Ascending aorta (tissue), 2 donors: ENCODE data around the gene MVB12B. TPM values are rescaled to one million over a fixed set of nuclear protein-coding genes. Genes with fewer than 3 reads are reported as not detected.
A peak's percentile ranks its signal among the peaks of the same experiment; 100 is the strongest.

ENCODE experiments used
- DNase-seq, 2 donors: peaks; one replicate each; pipeline ENCODE4 v3.0.0-alpha.2; 2019; ENCODE audit warnings: low spot score in 2 of 2
- H3K27ac ChIP-seq, 2 donors: fragments of 200-600 bp; sonication (generic); one replicate each; pipeline ENCODE4 v1.5.1; 2016 to 2017; ENCODE audit warnings: mild to moderate bottlenecking in 1 of 2
- H3K27me3 ChIP-seq: fragments of 200-600 bp; sonication (generic); one replicate; pipeline ENCODE4 v1.5.1; 2017
- H3K36me3 ChIP-seq, 2 donors: fragments of 200-600 bp; sonication (generic); one replicate each; pipeline ENCODE4 v1.5.1; 2016
- H3K4me1 ChIP-seq, 2 donors: fragments of 200-600 bp; sonication (generic); one replicate each; pipeline ENCODE4 v1.5.1; 2016 to 2017; ENCODE audit warnings: mild to moderate bottlenecking in 1 of 2
- H3K4me3 ChIP-seq, 2 donors: fragments of 200-600 bp; sonication (generic); one replicate each; pipeline ENCODE4 v1.5.1; 2016 to 2017; ENCODE audit warnings: mild to moderate bottlenecking in 1 of 2
- H3K9me3 ChIP-seq, 2 donors: fragments of 200-600 bp; sonication (generic); one replicate each; pipeline ENCODE4 v1.5.1; 2016
- intact Hi-C: fragments of 100-400 bp; cut with DNase I; formaldehyde crosslinking; loops from one replicate; pipeline ENCODE4 v1.15.1; 2023
- total RNA-seq: library from RNA; depleted of rRNA; stranded (reverse); fragments of >200 nt; gene quantifications from one replicate; pipeline ENCODE4 v1.1.0, GENCODE V29; 2016
- TF ChIP-seq, protein P1 (sequence below), 3 experiments: fragments of 200-600 bp in 2 of 3; fragments of 450-650 bp in 1 of 3; sonication (generic) in 2 of 3; IDR thresholded peaks; one replicate each; pipeline ENCODE4 v1.5.1; 2016 to 2019; ENCODE audit warnings: antibody characterized with exemption in 3 of 3, mild to moderate bottlenecking in 1 of 3, moderate library complexity in 1 of 3

The MVB12B gene
- total RNA-seq, 1 donor from 2014 or later, result 9.4 TPM

DNA sequence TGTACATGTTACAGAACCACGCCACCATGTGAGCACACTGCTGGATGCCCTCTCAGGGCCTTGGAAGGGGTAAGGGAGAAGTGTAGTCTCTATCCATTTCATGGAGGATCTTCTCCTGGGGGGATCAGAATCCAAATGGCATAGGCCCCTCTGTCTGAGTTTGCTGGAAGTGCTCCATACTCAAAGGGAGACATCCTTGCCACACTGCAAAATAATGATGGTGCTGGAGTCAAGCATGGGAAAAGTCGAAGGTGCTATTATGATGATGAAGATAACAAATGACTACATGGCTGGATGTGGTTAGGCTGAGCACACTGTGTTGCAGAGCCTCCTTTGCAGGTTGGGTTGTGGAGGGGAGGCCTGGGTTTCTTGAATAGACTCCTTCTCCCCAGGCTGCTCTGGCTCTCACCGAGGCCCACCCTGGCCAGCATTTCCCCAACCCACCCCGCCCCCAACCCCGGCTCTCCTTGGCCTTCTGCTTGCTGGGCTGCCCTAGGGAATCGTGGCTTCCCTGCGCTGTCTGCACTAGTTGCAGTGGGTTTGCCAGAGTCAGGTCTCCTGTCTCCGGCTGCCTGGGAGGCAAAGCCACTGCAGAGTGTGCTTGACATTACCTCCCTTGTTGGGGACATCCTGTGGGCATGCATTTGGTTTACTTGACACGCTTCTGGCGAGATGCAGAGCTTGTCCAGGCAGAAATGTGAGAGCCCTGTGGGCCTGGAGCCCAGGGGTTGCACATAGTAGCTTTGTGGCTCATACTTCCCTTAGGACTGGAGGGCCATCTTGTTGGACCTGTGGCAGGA, 3.0 kb downstream of the MVB12B start:
- Histone ChIP-seq H3K9me3 (peaks cover 0 to 4% of the 10 kb centered on the region in 2 donors), H3K27ac (no peak overlapping the region), H3K4me3 (no peak overlapping the region), H3K4me1 (peaks cover 5 to 6% of the 10 kb centered on the region in 2 donors), H3K27me3 (no peaks in the 10 kb centered on the region), H3K36me3 (no peaks in the 10 kb centered on the region)
- no peak for DNase-seq
- intact Hi-C loops, result loop anchor here (5.0 to 10.0 kb wide), 4 partner anchors 68 to 1387 kb away; partner anchors contain the start of genes GOLGA1 and ZBTB43
- TF ChIP-seq, protein P1, sequence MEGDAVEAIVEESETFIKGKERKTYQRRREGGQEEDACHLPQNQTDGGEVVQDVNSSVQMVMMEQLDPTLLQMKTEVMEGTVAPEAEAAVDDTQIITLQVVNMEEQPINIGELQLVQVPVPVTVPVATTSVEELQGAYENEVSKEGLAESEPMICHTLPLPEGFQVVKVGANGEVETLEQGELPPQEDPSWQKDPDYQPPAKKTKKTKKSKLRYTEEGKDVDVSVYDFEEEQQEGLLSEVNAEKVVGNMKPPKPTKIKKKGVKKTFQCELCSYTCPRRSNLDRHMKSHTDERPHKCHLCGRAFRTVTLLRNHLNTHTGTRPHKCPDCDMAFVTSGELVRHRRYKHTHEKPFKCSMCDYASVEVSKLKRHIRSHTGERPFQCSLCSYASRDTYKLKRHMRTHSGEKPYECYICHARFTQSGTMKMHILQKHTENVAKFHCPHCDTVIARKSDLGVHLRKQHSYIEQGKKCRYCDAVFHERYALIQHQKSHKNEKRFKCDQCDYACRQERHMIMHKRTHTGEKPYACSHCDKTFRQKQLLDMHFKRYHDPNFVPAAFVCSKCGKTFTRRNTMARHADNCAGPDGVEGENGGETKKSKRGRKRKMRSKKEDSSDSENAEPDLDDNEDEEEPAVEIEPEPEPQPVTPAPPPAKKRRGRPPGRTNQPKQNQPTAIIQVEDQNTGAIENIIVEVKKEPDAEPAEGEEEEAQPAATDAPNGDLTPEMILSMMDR (IDR thresholded peaks at IDR 0.05), result no peak

DNA sequence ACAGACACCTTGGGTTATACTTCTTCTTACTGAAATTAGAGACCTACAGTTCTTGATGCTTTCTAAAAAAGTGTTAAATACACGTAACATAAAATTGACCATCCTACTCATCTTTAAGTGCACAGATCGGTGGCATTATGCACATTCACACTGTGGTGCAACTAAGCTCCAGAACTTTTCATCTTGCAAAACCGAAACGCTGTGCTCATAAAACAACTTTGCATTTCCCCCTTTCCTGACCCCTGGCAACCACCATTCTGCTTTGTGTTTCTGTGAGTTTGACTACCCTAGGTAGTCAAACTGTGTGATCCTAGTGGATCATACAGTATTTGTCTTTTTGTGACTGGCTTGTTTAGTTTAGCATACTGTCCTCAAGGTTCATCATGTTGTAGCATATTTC, 3.9 kb downstream of the MVB12B start:
- peaks cover 6 to 12% of the 10 kb centered on the region in 2 donors for H3K4me1 ChIP-seq
- H3K36me3 ChIP-seq, result no peaks in the 10 kb centered on the region
- no peak for DNase-seq
- no peaks in the 10 kb centered on the region for H3K27me3 ChIP-seq
- TF ChIP-seq, protein P1 (IDR thresholded peaks at IDR 0.05), result no peak
- no peaks in the 10 kb centered on the region for H3K9me3 ChIP-seq
- intact Hi-C loops, result no loop called here
- no peak overlapping the region for H3K4me3 ChIP-seq
- H3K27ac ChIP-seq, result no peak overlapping the region

DNA sequence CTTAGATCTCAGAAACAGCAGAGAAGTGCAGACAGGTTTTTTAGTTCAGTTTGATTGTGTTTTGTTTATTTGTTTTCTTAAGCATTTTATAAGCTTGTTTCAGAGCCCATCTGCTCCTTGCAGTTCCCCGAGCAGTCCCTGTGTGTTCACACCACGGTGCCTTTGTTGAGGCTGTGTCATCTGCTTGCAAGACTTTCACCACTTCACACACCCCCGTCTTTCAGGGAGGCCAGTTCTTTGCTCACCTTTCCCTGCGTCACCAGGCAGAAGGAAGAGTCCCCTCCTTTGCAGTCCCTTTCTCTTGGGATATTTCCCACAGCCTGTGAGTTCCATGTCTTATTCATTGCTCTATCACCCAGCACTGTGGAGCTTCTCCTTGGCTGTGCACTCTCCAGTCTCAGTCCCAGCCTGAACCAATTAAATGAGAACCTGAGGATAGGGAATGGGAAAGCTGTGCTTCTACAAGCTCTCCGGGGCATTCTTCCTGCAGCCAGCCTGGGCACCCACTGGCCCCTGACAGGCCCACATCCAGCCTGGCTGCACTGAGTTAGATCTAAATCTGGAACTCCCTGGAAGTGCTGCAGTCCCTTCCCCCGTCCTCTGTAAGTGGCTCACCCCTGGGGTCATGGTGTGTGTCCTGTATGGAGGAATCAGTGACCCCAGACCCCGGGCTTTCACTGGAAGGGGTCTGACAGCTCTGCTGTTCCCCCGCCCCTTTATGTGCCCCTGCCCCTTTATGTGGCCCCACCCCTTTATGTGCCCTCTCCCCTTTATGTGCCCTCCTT, 5.5 kb downstream of the MVB12B start:
- Histone ChIP-seq H3K27ac (no peak overlapping the region), H3K4me3 (no peak overlapping the region), H3K4me1 (peaks cover 6 to 12% of the 10 kb centered on the region in 2 donors), H3K27me3 (no peaks in the 10 kb centered on the region), H3K9me3 (no peaks in the 10 kb centered on the region), H3K36me3 (no peaks in the 10 kb centered on the region)
- TF ChIP-seq, protein P1 (IDR thresholded peaks at IDR 0.05), result no peak
- intact Hi-C loops, result no loop called here
- DNase-seq, result no peak

DNA sequence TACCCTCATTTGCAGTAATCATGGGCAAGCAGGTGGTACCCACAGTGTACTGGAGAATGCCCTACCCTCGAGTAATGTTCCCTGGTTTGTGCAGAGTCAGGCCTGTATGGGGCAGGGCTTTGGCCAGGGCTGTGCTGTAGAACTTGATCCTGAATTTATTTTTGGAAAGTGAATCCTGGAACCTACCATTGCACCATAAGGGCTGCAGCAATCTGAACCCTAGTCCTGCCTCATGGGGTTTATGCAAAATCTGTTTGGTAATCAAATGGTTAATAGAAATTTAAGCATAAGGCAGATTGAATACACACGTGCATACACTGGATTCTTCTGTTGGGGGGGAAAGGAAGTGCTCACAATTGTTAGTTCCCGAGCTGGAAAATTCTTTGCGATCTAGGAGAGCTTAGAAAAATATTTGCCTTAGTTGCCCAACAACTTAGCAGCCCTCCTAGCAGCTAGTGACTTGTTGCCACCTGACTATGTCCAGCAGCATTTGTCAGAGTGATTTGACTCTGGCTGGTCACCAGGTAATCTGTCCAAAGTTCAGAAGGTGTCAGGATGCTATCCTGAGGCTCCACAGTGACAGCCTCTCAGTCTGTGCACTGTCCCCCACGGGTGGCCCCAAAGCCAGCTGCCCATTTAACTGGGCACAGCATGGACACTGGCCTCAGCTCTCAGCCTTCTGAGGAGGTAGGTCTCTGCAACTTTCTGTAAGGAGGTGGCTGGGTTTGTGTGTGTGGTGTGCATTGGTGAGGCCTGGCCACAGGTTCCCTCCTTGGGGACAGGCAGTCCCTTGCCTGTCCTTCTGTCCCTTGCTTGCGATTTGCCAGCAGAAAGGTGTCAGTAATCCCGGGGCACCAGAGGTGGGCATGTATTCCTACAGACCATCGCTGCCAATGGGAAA, 8.3 kb downstream of the MVB12B start:
- H3K27me3 ChIP-seq, result no peaks in the 10 kb centered on the region
- TF ChIP-seq, protein P1 (IDR thresholded peaks at IDR 0.05), result no peak
- no peaks in the 10 kb centered on the region for H3K9me3 ChIP-seq
- H3K4me1 ChIP-seq, result peaks cover 6 to 12% of the 10 kb centered on the region in 2 donors
- peak overlapping the region; percentile 8 to 23 for H3K27ac ChIP-seq
- no peak for DNase-seq
- no peaks in the 10 kb centered on the region for H3K36me3 ChIP-seq
- intact Hi-C loops, result no loop called here
- H3K4me3 ChIP-seq, result no peak overlapping the region
